ENCODE data around the gene MYDGF. TPM values are rescaled to one million over a fixed set of nuclear protein-coding genes. Genes with fewer than 3 reads are reported as not detected.

MYDGF gene
- polyA plus RNA-seq, 12 donors = 45.7 to 75.9 (median 50.5) TPM; not detected in 1

DNA sequence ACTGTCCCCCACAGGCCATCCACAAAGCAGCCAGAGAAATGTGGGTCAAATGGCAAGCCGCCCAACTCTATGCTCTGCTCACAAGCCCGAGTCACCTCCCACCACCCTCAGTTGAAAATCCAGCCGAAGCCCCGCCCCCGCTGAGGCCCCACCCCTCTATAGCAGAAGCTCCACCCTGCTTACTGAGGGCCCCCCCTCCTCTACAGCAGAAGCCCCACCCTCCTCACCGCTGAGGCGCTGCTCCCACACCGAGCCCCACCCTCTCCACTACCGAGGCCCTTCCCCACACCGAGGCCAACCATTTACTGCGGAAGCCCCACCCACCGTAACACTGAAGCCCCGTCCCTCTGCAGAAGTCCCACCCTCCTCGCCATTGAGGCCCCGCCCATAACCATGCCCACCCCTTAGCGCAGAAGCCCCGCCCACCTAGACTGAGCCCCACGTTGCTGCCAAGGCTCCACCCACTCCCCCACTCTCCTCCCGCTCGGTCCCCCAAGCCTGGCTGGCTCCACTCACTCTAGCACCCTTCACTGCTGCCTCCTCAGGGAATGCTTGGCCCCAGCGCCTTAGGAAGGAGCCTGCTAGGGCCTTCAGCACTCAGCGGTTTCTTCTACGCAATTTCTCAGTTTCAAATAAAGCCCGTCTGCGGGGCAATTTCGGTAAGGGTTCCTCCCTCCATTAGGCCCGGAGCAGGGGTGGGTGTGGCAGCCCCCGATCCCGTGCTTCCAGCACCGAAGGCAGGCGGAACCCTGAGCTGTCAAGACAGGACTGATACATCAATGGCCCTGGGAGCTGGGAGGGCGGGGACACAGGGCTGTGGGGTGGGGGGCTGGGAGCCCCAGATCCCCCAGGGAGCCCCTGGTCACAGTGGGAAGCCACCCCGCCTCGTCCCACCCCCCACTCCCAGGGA, 9.0 kb upstream of the MYDGF start:
- no peak for DNase-seq

DNA sequence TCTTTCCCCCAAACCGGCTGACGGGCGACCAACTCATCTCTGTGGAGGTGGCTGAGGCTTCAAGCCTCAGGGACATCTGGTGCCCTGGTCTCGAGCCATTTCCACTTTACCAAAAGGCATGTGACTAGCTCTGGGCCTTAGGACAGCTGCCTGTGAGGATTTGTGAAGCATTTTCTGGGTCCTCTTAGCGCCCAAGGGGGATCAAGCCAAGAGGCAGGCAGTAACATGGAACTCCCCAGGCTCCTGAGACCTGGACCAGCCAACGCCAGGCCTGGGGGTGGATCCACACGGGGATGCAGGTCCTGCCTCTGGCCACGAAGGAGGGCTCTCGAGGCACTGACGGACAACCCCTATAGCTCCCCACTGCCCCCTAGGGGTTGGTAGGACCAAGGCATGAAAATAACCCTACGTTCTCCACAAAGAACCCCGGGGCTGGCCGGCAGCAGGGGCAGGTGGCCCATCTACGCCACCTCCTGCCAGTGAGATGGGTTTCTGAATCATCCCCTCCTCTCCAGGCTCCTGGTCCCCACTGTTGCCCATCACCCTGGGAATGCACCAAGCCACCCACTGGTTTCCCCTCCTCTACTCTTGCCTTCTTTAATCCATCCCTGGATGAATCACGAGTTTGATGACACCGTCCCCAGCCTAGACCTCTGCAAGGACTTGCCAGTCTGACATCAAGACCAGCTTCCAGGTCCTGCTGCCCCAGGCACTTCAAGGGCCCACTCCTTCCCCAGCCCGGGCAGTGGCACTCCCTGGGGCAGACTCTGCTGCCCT, 7.0 kb upstream of the MYDGF start:
- DNase-seq = no peak

DNA sequence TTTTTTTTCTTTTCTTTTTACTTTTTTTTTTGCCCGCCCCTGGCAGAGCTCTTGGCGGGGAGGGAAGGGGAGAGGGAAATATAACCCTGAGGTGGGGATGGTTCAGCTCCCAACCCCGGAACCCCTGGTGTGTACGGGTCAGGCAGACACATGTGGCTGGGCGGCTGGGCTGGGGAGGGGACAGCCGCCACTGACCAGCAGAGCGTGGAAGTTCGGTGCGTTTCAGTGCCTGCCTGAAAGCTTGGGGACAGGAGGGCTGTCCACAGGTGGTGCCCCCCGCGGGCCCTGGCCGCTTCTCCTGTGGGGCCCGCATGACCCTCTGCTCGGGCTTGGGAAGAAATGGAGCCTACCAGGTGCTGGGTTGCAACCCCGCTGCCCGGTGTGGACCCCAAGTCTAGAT, 5.2 kb upstream of the MYDGF start:
- DNase-seq = no peak

DNA sequence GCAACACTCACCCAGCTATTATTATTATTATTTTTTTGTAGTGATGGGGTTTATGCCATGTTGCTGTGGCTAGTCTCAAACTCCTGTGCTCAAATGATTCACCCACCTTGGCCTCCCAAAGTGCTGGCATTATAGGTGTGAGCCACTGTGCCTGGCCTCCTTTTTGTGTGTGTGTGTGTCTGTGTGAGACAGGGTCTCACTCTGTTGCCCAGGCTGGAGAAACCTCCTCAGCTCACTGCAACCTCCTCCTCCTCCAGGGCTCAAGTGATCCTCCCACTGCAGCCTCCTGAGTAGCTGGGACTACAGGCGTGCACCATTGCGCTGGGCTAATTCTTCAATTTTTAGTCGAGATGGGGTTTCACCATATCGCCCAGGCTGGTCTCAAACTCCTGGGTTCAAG, 3.6 kb upstream of the MYDGF start:
- no peak for DNase-seq

DNA sequence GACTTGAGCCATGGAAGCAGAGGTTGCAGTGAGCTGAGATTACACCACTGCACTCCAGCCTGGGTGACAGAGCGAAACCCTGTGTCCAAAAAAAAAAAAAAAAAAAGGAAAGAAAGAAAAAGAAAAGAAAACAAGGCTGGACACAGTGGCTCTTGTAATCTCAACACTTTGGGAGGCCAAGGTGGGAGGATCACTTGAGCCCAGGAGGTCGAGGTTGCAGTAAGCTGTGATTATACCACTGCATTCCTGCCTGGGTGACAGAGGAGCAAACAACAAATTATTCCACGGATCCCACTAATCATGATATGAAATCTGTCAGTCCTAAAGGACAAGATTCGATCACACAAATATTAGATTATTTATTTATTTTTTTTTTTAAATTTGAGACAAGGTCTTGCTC, 3.1 kb upstream of the MYDGF start:
- no peak for DNase-seq

GRCh38 chr19:4671185-4671851, 1.2 kb upstream of the MYDGF start:
- no peak for DNase-seq

DNA sequence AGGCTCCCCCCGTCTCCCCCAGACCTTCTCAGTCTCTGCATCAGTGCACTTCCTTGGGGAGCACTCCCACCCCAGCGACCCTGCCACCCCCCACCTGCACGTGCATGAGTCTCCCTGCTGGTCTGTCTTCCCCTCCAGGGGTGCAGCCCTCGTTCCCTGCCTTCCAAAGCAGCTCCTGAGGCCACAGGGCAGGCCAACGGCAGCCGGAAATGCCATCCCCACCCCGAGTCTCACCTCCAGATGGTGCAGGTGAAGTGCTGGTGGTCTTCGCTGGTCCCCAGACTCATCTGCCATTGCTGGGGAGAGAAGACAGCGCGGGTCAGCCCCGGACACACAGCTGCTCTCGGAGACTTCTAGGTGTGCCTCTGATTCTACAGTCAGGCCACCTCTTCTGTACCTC, 5.5 kb downstream of the MYDGF start:
- no peak for DNase-seq

DNA sequence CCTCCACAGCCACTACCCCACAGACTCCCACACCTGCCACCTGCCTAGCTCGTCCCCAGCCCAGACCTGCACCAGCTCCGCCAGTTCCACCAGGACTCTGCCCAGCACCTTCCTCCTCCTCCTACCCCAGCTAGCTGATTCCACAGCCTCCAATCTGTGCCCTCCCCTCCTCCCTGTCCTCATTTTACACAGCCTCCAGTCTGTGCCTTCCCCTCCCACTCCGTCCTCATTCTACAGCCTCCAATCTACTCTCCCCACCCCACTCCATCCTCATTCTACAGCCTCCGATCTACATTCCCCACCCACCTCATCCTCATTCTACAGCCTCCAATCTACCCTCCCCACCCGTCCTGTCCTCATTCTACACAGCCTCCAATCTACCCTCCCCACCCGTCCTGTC, 7.3 kb downstream of the MYDGF start:
- DNase-seq = no peak

DNA sequence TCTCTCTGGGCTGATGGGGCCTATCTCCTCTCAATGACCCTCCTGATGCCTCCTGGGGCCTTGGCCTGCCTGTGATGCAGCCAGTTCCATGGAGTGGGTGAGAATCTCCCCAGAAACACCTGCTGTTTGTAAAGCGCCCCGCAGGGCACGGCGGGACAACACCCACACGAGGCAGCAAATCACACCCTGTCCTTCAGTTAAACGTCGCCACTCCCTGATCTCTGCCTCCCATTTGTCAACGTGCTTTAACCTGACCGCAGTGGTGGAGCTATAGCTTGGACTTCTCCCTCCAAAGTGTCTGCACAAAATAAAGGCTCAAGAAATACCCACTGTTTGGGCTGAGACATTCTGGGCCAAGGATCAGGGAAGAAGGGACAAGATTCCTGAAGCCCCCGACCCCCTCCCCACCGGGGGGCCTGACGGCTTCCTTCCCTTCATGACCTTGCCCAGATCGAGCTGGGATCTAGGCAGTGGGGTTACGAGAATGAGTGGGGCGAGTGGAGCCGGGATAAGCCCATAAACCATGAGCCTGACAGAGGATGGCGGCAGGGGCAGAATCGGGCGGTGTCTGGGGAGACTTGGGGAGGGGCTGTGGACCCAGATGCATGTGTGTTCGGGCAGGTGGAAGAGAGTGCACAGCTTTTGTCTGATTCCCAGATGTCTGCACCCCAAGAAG, 8.0 kb downstream of the MYDGF start:
- no peak for DNase-seq

GRCh38 chr19:4660993-4661392, 9.1 kb downstream of the MYDGF start:
- no peak for DNase-seq

- DNase-seq = no peak
Observed at GRCh38 chr19:4660181-4660791, 9.9 kb downstream of the MYDGF start.

GRCh38 chr19:4657835-4658234, 12.3 kb downstream of the MYDGF start:
- no peak for DNase-seq

- DNase-seq = no peak
Observed at GRCh38 chr19:4657262-4657661, 12.9 kb downstream of the MYDGF start.

DNA sequence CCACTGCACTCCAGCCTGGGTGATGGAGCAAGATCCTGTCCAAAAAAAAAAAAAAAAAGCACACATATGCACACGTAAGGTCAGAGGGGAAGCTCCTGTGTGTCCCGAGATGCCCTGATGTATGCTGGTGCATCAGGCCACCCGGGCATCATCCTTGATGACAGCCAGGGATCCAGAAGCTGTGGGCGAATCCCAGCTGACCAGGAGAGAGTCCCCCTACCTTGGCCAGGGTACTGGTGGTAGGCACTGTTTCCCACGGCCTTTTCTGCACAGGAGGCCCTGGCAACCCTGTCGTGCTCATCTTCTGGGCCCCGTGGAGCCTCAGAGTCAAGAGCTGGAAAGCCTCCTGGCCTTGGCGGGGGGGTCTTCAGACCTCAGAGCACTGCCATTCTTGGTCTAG, 14.0 kb downstream of the MYDGF start:
- DNase-seq = no peak

- no peak for DNase-seq
Observed at GRCh38 chr19:4654437-4655361, 15.4 kb downstream of the MYDGF start.

DNA sequence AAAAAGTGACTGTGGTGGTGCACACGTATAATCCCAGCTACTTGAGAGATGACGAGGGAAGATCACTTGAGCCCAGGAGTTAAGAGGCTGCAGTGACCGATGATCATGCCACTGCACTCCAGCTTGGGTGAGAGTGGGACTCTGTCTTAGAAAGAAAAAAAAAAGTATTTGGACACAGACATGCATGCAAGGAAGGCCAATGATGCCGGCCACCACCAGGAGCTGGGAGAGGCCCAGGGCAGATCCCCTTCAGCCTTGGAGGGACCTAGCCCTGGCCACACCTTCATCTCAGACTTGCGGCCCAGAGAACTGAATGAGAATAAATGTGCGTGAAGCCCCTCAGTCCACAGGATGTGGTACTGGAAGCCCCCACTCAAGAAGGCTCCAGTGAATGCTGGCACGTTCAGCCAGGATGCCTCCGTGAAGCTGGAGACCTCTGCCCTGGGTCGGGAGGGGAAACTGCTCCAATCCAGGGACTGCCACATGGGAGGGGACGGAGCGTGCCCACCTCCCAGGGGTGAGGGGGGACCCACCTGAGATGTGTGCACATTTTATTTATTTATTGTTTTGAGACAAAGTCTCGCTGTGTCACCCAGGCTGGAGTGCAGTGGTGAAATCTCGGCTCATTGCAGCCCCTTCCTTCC, 16.2 kb downstream of the MYDGF start:
- no peak for DNase-seq

DNA sequence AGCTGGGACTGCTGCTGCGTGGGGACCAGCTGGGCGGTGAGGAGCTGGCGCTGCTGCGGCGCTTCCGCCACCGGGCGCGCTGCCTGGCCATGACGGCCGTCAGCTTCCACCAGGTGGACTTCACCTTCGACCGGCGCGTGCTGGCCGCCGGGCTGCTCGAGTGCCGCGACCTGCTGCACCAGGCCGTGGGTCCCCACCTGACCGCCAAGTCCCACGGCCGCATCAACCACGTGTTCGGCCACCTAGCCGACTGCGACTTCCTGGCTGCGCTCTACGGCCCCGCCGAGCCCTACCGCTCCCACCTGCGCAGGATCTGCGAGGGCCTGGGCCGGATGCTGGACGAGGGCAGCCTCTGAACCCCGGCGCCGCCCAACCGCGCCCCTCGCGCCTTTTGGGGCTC, 18.1 kb downstream of the MYDGF start:
- DNase-seq = no peak

- no peak for DNase-seq
Observed at GRCh38 chr19:4650159-4650558, 20.0 kb downstream of the MYDGF start.

- DNase-seq = no peak
Observed at GRCh38 chr19:4649392-4650047, 20.6 kb downstream of the MYDGF start.
